ENCODE results near the gene ZDHHC6.

Gene ZDHHC6

GRCh38 chr10:112402917-112403316 is 43.8 kb downstream of the ZDHHC6 start:
- no peak for ATAC-seq

GRCh38 chr10:112397592-112397991 is 49.1 kb downstream of the ZDHHC6 start:
- ATAC-seq = no peak
- no peak for TF ChIP-seq SNAI2 (CRISPR knock-in tag; IDR thresholded peaks at IDR 0.05)
- TF ChIP-seq BACH2 (CRISPR knock-in tag; IDR thresholded peaks at IDR 0.05; ENCODE audit: borderline replicate concordance) = no peak
- no peak for TF ChIP-seq POU6F1 (CRISPR knock-in tag; IDR thresholded peaks at IDR 0.05; ENCODE audit: borderline replicate concordance, low read depth)
- TF ChIP-seq TOX (CRISPR knock-in tag; IDR thresholded peaks at IDR 0.05; ENCODE audit: borderline replicate concordance) = no peak
- no peak for TF ChIP-seq ESRRG (CRISPR knock-in tag; IDR thresholded peaks at IDR 0.05)
- no peak for TF ChIP-seq ZNF8 (CRISPR knock-in tag; IDR thresholded peaks at IDR 0.05)
- TF ChIP-seq ZC3H10 (CRISPR knock-in tag; IDR thresholded peaks at IDR 0.05) = no peak
- no peak for TF ChIP-seq TCF4 (CRISPR knock-in tag; IDR thresholded peaks at IDR 0.05; ENCODE audit: borderline replicate concordance)
- no peak for TF ChIP-seq ISL1 (CRISPR knock-in tag; IDR thresholded peaks at IDR 0.05)
- no peak for TF ChIP-seq OSR1 (CRISPR knock-in tag; IDR thresholded peaks at IDR 0.05)
- TF ChIP-seq PATZ1 (CRISPR knock-in tag; IDR thresholded peaks at IDR 0.05; ENCODE audit: borderline replicate concordance) = no peak

More at GRCh38 chr10:112402917-112403316, 43.8 kb downstream of the ZDHHC6 start:
- no peak for TF ChIP-seq ISL1 (CRISPR knock-in tag; IDR thresholded peaks at IDR 0.05)
- TF ChIP-seq BACH2 (CRISPR knock-in tag; IDR thresholded peaks at IDR 0.05; ENCODE audit: borderline replicate concordance) = no peak
- no peak for TF ChIP-seq CREB5 (CRISPR knock-in tag; IDR thresholded peaks at IDR 0.05; ENCODE audit: low read depth)
- no peak for TF ChIP-seq SNAI2 (CRISPR knock-in tag; IDR thresholded peaks at IDR 0.05)
- TF ChIP-seq TOX (CRISPR knock-in tag; IDR thresholded peaks at IDR 0.05; ENCODE audit: borderline replicate concordance) = no peak
- no peak for TF ChIP-seq GLIS3 (CRISPR knock-in tag; IDR thresholded peaks at IDR 0.05)
- TF ChIP-seq TCF4 (CRISPR knock-in tag; IDR thresholded peaks at IDR 0.05; ENCODE audit: borderline replicate concordance) = no peak
- no peak for TF ChIP-seq ZNF8 (CRISPR knock-in tag; IDR thresholded peaks at IDR 0.05)
- no peak for TF ChIP-seq ARNTL (CRISPR knock-in tag; IDR thresholded peaks at IDR 0.05; ENCODE audit: borderline replicate concordance, low read depth)
- no peak for TF ChIP-seq OSR1 (CRISPR knock-in tag; IDR thresholded peaks at IDR 0.05)
- TF ChIP-seq ZC3H10 (CRISPR knock-in tag; IDR thresholded peaks at IDR 0.05) = no peak
- TF ChIP-seq PPARA (CRISPR knock-in tag; IDR thresholded peaks at IDR 0.05; ENCODE audit: borderline replicate concordance) = no peak
- no peak for TF ChIP-seq CSDC2 (CRISPR knock-in tag; IDR thresholded peaks at IDR 0.05)
- no peak for TF ChIP-seq TSHZ2 (CRISPR knock-in tag; IDR thresholded peaks at IDR 0.05)
- no peak for TF ChIP-seq PATZ1 (CRISPR knock-in tag; IDR thresholded peaks at IDR 0.05; ENCODE audit: borderline replicate concordance)
- TF ChIP-seq CSRNP3 (CRISPR knock-in tag; IDR thresholded peaks at IDR 0.05) = no peak
- TF ChIP-seq ZFP3 (CRISPR knock-in tag; IDR thresholded peaks at IDR 0.05) = no peak
